Adrenal gland (tissue), 5 donors: ENCODE results near the gene TEAD3.

Source experiments
- POLR2A ChIP-seq, 2 donors: fragments of 450-650 bp; IDR thresholded peaks; one replicate each; pipeline ENCODE4 v1.6.1; 2017; ENCODE audit warnings: antibody characterized with exemption in 2 of 2, mild to moderate bottlenecking in 2 of 2, moderate library complexity in 1 of 2
- TF ChIP-seq, protein P1 (sequence below), 6 experiments: fragments of 450-650 bp in 4 of 6; fragments of 200-600 bp in 2 of 6; sonication (generic) in 1 of 6; IDR thresholded peaks; 1 replicate in 5 of 6; 2 replicates in 1 of 6; pipeline versions ENCODE4 v1.5.1 to v1.8.0; 2016 to 2021; ENCODE audit warnings: antibody characterized with exemption in 6 of 6, mild to moderate bottlenecking in 2 of 6, moderate library complexity in 1 of 6
- donor health status: DM: no; HTN: no; CAD: no.

DNA sequence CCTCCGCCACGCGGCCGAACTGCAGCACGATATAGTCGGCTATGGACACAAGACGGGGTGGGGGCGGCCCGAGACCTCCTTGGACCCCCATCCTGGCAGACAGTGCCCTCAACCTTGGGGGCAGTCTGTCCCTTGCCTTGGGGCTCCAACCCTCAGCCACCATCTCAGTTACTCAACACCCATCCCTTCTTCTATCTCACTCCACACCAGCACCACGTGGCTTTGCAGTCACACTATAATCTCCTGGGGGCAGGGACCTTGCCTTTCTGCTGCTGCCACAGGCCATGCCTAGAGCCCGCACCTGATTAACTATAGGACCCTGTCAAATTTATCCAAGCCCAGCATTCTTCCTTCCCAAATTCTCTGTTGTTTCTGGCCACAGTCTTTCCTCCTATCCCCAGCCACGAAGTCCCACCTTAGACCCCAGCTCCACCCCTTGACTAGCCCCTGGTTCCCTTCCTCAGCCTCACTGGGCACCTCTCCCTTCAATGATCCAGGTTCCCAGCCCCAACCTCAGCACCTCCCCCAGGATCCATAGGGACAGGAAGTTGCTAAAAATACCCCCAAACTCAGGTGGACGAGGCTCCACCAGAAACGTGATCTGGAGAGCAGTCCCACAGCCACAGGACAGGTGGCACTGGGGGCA lies 1.7 kb upstream of the TEAD3 start:
- TF ChIP-seq, protein P1, sequence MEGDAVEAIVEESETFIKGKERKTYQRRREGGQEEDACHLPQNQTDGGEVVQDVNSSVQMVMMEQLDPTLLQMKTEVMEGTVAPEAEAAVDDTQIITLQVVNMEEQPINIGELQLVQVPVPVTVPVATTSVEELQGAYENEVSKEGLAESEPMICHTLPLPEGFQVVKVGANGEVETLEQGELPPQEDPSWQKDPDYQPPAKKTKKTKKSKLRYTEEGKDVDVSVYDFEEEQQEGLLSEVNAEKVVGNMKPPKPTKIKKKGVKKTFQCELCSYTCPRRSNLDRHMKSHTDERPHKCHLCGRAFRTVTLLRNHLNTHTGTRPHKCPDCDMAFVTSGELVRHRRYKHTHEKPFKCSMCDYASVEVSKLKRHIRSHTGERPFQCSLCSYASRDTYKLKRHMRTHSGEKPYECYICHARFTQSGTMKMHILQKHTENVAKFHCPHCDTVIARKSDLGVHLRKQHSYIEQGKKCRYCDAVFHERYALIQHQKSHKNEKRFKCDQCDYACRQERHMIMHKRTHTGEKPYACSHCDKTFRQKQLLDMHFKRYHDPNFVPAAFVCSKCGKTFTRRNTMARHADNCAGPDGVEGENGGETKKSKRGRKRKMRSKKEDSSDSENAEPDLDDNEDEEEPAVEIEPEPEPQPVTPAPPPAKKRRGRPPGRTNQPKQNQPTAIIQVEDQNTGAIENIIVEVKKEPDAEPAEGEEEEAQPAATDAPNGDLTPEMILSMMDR (IDR thresholded peaks at IDR 0.05) = no peak
- TF ChIP-seq POLR2A (IDR thresholded peaks at IDR 0.05) = no peak
